ENCODE data around the gene PAEP.

The PAEP gene

DNA sequence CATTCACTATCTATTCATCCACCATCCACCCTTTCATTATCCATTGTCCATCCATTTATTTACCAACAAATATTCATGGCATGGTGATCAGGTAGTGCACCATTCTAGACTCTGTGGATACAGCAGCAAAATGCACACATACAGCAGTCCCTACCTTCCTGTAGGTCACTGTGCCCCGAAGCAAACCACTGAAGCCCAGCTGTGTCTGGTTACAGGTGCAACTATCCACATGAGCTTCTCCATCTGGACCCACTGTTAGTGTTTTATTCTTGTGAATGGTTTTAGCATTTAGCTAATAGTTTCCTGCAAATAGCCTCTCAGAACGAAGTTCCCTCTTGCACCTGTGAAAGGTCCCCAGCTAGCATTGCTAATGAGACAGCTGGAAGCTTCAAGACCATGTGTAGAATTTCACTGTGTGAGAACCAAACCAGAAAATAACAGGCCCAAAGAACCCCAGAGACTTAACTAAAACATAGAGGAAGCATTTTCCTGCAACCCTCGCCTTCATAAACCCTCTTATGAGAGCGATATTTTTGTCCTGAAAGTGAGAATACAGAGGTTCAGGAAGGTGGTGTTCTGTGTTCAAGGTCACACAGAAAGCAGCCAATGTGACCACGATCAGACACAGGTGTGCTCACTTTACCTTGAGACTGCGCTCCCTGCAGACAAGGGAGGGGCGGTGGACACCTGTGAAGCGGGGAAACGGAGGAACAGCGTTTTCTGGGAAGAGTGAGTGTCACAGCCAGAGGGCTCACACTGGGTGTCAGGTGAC lies 18.5 kb downstream of the PAEP start:
- DNase-seq (ENCODE audit: low read depth in 3 of 3): no peak

DNA sequence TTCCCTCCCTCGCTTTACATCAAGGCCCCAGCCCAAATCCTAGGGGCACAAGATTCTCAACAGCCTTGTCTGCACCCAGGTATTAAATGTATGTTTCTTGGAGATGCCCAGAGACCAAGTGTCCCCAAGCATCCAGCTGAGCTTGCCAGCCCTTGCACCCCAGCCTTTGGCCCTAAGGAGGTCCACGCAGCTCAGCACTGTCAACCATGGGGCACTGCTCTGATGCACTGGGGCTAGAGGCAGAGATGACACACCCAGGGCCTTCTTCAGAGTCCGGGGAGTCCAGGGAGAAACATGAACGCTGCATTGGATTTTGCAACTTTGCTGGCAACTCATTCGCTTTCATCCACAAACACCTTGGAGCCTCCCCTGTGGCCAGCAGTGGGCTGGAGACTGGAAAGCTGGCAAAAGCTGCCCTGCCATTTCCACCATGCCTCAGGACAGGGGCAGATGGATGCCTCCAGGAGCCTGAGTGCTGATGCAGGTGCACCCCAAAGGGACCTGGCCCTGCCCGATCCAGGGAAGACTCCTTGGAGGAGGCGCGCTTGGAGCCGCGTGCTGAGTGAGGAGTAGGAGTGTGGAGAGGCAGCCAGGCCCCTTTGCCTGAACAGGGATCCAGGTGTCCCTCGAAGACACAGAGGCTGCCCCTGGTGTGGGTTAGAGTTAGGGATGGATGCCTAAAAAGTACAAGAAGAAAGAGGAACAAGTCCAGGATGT lies 19.3 kb downstream of the PAEP start:
- no peak for DNase-seq (ENCODE audit: low read depth in 3 of 3)

DNA sequence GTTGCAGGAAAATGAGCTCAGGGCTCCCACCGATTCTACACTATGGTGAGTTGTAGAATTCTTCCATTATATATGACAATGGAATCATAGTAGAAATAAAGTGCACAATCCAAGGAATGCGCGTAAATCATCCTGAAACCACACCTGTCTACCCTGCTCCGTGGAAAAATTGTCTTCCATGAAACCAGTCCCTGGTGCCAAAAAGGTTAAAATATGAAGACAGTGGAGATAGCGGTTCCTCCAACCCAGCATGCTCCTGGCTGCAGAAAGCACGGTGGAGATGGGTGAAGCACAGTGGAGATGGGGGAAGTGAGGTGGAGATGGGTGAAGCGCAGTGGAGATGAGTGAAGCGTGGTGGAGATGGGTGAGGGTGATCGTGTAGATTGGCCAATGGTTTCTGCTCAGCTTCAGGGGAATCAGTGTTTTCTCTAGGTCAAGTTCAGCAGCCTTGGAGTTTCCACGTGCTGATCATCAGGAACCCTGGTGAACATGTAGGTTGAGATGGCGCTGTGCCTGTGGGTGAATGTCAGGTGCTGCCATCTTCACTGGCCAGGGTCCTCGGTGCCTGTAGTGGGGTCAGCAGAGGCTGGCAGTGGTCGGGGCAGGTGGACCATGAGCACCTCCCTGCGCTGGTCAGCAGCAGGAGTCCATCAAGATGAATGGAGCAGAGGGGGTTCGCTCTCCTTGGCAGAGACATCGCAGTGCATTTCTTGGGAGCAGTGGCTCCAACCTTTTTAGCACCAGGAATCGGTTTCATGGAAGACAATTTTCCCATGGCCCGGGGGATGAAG lies 20.3 kb downstream of the PAEP start:
- DNase-seq (ENCODE audit: low read depth in 3 of 3): no peak

DNA sequence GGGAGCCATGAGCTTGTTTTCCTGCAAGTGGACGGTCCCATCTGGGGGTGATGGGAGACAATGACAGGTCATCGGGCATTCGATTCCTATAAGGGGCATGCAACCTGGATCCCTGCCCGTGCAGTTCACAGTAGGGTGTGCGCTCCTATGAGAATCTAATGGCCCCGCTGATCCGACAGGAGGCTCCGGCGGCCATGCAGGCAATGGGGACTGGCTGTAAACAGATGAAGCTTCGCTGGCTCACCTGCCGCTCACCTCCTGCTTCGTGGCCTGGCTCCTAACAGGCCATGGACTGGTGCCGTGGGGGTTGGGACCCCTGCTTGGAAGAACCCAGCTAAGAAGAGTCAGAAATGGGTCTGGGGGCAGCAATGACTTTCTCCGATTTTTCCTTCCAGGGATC lies 21.0 kb downstream of the PAEP start:
- DNase-seq (ENCODE audit: low read depth in 3 of 3): no peak

DNA sequence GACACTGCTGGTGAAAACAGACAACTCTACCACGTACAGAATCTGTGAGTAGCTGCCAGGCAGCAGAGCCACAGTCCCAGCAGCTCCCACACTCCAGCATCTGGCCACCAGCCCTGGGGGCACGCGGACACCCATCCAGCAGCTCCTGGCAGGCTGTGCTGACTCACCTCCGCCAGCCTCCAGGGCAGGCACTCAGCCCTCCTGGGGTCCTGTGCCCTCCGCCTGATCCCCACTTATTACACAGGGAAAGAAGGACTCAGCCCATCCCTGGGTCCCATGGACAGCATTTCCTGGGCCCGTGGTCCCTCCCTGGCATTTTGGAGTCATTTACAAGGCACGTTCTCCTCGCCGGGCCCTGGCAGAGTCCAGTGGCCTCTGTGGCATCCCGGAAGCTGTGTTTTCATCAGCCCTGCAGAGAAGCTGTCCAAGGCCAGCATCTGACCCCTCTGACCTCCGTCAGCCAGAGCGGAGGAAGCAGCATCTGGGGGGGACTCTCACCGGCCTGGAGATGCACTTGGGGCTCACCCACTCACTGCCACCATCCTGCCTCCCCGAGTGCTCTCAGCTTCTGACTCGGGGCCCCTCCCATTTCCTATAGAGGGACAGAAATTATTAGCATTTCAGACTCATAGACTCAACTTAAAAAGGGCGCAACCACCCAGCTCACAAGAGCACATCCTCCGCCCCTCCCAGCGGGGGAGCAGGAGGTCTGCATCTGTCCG lies 21.6 kb downstream of the PAEP start:
- no peak for DNase-seq (ENCODE audit: low read depth in 3 of 3)

DNA sequence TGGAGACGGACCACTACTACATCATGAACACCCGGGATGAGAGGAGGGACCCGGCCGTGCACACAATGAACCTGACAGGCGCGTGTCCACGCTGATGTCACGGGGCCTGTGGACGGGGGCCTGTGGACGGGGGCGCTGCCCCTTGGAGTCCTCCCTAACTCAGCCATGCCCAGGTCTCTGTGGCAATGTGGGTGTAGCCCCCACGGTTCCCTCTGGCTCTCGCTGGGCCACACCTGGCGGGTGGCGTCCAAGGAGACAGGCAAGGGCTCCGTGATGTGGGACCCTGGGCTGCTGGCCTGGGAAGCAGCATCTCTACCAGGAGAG lies 22.1 kb downstream of the PAEP start:
- no peak for DNase-seq (ENCODE audit: low read depth in 3 of 3)

DNA sequence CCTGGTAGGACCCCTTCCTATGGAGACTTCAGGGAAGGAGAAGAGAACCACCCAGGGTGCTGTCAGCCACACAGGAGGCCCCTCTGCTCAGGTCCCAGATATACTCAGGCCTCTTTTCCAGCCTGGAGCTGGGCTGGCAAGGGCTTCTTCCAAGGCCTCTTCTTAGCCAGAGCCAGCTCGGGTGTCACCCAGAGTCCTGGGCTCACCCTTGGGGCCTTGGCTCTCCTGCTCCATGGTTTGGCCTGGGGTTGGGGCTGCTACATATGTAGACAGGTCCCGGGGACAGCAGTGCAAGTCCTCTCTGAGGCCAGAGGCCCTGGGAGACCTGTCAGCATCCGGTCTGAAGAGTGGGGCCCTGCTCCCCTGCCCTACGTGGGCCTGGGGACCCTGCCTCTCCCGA lies 22.8 kb downstream of the PAEP start:
- DNase-seq (ENCODE audit: low read depth in 3 of 3): no peak

DNA sequence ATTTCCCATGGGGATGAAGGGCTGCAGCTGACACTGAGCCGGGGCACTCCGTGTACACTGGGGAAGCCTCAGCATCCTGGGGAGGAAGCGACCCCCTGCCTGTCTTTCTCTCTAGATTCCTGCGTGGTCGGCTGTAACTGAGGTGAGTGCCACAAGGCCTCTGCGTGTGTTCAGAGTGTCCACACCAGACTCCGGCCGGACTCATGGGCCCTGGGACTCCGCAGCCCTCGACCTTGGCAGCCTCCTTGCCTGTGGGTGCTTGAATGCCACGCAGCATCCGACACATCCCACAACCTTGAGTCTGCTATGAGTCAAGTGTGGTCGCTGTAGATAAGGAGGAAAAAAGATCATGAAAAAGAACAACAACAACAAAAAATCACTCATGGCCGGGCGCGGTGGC lies 23.4 kb downstream of the PAEP start:
- DNase-seq (ENCODE audit: low read depth in 3 of 3): no peak

DNA sequence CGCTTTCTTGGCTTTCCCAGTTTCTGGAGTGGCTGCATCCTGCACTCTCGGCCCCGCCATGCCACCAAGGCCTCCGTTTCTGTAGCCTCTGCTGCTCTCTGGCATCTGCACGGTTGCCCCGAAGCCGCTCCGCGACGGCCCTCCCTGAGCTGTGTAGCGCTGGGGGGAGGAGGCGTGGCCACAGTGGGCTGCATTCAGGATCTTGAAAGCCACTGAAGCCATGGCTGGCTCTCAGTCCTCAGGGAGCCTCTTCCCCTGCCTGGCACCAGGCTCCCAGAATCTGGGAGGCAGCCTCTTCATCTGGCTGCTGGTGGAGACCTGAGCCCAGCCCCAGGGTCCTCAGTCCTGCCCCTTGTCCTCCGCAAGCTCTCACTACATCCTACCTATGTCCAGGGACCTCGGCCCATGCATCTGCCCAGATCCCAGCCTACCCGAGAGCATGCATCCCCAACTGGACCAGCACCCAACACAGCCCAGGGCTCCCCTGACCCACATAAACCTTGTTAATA lies 25.1 kb downstream of the PAEP start:
- DNase-seq (ENCODE audit: low read depth in 3 of 3): no peak

DNA sequence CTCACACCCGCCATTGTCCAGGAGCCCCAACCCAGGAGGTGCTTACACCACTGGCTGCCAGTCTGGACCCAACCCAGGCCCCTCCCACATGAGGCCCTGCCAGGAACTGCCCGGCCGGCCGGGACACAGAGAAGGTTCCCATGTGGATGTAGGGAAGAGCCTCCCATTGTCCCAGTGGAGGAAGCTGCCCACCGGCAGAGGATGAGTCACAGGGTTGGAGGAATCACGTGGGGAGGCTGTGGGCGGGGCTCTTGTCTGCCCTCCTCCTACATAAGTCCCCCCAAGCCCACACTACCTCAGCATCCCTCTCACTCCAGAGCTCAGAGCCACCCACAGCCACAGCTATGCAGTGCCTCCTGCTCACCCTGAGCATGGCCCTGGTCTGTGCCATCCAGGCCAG lies 26.1 kb downstream of the PAEP start:
- no peak for DNase-seq (ENCODE audit: low read depth in 3 of 3)

DNA sequence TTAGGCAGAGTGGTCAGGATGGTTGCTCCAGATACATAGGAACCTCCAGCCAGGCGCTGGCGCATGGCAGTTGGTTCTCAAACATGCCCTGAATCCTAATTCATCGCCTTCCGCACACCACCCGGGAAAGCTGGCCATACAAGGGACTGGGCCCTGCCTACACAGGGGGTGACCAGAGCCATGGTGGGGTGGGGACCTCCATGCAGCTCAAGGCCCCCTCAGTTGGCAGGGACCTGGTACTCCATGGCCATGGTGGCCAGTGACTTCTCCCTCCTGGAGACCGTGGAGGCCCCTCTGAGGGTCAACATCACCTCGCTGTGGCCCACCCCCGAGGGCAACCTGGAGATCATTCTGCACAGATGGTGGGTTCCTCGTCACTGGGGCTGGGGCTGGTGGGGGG lies 26.8 kb downstream of the PAEP start:
- DNase-seq (ENCODE audit: low read depth in 3 of 3): no peak

DNA sequence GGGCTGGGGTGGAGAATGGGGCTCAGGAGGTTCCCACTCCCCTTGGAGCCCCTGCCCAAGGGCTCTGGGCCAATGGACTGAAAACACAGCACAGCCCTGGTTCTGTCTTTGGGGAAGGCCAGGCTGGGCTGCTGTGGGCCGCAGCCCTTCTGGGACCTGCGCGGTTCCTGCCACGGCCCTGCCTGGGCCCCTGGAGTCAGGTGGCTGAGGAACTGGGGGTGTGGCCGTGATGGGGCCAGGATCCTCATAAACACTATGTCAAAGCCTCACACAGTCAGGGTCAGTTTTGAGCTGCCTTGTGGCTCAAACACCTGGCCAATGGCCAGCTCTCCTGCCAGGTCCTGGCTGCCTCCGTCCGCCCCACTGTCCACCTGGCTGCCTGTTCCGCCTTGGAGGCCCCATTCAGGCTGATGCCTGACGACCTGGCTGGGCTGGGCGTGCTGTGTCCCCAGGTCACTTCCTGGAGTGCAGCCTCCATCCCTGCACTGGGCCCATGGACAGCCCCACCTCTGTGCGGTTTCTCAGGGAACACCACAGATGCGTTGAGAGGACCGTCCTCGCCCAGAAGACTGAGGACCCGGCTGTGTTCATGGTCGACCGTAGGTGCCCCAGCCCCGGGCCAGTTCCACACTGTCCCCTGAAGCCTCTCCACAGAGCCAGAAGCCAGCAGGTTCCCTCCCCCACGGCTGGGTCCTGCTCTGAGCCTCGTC lies 27.5 kb downstream of the PAEP start:
- no peak for DNase-seq (ENCODE audit: low read depth in 3 of 3)

DNA sequence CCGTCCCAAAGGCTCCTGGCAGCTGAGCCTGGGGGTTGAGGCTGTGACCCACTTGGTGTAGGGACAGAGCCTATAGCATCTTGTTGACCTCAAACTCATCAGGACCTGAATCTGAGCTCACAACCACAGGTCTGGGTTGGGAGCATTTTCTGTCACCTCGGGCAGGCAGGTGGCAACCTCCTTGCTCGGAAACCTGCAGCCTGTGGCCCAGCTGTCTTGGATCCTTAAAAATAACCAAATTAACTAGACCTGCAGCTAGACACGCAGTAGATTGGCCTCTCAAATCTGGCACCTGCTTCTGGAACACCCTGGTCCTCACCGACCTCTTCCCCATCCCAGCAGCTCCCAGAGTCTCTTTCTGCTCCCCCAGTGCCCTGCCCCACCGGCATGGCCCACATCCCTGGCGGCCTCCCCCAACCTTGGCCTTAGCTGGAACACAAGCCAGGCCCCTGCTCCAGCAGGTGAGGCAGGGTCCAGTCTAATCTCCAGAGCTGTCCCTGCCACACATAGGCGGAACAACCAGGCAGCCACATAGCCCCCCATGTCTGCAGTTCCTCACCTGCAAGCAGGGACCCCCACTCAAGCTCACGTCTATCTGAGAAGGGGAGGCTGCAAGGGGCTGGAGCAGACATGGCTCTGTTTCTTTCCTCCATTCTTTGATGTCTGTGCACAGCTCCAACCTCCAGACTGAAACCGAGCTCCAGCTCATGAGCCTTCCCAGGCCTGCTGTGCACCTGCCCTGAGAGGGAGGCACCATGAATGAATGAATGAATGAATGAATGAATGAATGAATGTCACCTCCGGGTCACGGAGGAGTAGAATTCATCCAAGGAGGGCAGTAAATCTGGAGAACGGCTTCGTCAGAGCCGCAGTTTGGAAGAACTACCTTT lies 28.3 kb downstream of the PAEP start:
- no peak for DNase-seq (ENCODE audit: low read depth in 3 of 3)

DNA sequence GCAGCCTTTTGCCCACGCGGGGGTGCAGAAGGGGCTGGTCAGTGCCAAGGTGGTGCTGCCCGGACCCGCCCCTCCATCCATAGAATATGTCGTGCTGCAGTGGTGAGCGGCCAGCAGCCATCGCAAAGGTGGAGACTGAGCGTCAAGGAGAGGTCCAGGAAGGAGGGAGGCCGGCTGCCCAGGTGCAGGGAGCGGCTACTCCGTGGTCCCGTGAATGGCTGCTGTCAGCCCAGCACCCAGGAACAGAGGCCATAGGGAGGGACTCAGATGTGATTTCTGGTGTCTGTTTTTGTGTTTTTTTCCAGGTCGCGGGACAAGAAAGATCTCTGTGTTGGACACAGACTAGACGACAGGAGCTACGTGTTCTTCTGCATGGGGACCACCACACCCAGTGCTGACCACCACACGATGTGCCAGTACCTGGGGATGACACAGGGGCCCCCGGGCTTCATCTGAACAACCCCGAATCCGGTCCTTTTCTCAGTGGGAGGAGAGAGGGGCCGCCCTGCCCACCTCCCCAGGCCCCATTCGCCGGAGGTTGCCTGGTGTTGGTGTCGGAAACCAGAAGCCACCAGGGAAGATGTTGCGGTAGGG lies 29.0 kb downstream of the PAEP start:
- no peak for DNase-seq (ENCODE audit: low read depth in 3 of 3)

DNA sequence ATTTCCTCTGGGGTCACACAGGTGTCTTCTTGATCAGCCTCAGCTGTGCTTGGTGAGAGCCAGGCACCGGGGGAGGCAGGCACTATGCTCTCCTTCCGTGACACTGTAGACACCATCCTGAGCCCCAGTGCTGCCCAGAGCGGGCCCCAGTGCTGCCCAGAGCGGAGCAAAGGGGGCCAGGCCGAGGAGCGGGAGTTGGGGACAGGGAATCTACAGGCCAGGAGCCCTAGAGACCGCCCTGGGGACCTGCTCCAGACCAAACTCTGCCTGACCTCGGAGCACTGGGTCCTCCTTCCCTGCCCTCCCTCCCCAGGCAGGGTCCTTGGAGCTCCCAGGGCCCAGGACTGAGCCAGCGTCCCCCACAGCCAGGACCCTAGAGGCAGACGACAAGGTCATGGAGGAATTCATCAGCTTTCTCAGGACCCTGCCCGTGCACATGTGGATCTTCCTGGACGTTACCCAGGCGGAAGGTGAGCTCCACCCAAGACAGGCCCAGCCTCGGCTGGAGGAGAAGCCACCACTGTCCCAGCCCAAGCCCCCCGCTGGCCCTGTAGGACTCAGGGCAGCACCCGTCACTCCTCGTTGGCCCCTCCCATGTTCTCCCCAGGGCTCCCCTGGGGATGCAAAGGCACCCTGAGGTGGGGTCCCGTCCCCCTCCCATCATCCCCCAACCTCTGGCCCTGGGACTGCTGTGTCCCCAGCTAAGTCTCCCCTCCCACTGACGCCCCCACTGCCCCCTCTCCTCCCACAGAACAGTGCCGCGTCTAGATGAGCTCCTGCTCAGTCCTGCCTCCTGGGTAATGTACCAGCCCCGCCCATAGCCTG lies 30.2 kb downstream of the PAEP start:
- no peak for DNase-seq (ENCODE audit: low read depth in 3 of 3)

DNA sequence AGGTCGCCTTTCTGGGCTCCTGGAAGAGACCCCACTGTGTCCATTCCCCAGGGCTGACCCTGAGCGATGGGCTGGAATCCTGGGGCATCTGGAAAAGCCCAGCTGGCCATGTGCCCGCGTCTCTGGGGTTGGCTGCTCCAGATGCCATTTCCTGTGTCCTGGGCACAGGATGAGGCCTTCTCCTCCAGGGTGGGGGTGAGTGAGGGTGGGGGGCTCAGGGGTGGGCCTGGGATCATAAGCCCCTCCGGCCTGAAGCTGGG lies 30.7 kb downstream of the PAEP start:
- DNase-seq (ENCODE audit: low read depth in 3 of 3): no peak

DNA sequence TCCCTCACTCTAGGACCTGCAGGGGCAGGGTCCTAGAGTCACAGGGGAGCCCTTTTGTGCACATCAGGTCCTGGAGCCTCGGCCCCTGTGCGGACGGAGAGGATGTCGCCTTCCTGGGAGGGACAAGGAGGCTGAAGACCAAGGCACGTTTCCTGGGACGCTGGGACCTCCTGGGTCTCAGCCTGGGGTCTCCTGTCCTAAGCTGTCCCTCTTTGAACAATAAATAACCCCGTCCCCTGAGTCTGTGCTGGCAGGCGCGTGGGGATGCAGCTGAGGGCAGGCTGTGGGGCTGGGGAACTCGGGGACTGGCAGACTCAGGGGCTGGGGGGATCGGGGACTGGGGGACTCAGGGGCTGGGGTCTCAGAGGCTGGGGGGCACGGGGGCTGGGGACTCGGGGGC lies 31.1 kb downstream of the PAEP start:
- DNase-seq (ENCODE audit: low read depth in 3 of 3): no peak

DNA sequence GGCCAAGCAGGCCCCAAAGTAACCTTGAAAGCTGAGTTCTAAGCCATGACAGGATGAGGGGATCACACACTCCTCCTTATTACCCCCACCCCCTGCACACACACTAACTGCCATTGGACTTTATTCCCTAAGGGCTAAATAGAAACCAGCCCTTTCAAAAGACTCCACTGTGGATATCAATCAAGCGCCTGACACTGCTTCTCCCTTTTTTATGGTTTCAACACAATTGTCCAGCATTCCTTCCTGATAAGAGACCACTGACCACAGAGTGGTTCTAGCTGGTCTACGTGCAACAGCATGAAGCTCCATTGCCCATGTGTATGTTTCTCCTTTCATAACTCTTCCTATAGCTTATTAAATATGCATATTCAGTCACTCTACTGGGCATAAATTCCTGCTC lies 34.7 kb downstream of the PAEP start:
- no peak for DNase-seq (ENCODE audit: low read depth in 3 of 3)

DNA sequence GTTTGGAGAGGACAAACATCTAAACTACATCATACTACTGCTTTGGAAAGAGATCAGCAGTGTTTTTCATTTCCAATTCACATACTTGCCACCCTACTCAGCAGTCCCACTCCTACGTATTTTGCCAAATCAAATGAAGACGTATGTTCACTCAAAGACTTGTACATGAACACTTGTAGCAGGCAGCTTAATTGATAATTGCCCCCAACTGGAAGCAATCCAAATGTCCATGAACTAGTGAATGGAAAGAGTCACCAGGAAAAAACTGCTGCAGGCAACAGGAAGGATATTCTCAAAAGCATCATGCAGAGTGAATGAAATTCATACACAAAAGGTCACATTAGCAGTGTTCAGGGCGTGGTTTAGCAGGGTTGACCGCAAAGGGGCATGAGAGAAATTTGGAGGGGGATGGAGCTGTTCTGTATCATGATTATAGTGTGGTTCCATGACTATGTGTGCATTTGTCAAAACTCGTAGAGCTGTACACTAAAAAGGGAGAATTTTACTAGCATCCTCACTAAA lies 38.8 kb downstream of the PAEP start:
- DNase-seq (ENCODE audit: low read depth in 3 of 3): no peak
